Ascending aorta (tissue), 2 donors: ENCODE results near the gene CHRDL1. TPM values are rescaled to one million over a fixed set of nuclear protein-coding genes. Genes with fewer than 3 reads are reported as not detected.

Experiments used
- DNase-seq, 2 donors: peaks; one replicate each; pipeline ENCODE4 v3.0.0-alpha.2; 2019; ENCODE audit warnings: low spot score in 2 of 2
- H3K27ac ChIP-seq, 2 donors: fragments of 200-600 bp; sonication (generic); one replicate each; pipeline ENCODE4 v1.5.1; 2016 to 2017; ENCODE audit warnings: mild to moderate bottlenecking in 1 of 2
- H3K27me3 ChIP-seq: fragments of 200-600 bp; sonication (generic); one replicate; pipeline ENCODE4 v1.5.1; 2017
- H3K36me3 ChIP-seq, 2 donors: fragments of 200-600 bp; sonication (generic); one replicate each; pipeline ENCODE4 v1.5.1; 2016
- H3K4me1 ChIP-seq, 2 donors: fragments of 200-600 bp; sonication (generic); one replicate each; pipeline ENCODE4 v1.5.1; 2016 to 2017; ENCODE audit warnings: mild to moderate bottlenecking in 1 of 2
- H3K4me3 ChIP-seq, 2 donors: fragments of 200-600 bp; sonication (generic); one replicate each; pipeline ENCODE4 v1.5.1; 2016 to 2017; ENCODE audit warnings: mild to moderate bottlenecking in 1 of 2
- H3K9me3 ChIP-seq, 2 donors: fragments of 200-600 bp; sonication (generic); one replicate each; pipeline ENCODE4 v1.5.1; 2016
- intact Hi-C: fragments of 100-400 bp; cut with DNase I; formaldehyde crosslinking; loops from one replicate; pipeline ENCODE4 v1.15.1; 2023
- total RNA-seq: library from RNA; depleted of rRNA; stranded (reverse); fragments of >200 nt; gene quantifications from one replicate; pipeline ENCODE4 v1.1.0, GENCODE V29; 2016
- TF ChIP-seq, protein P1 (sequence below), 3 experiments: fragments of 200-600 bp in 2 of 3; fragments of 450-650 bp in 1 of 3; sonication (generic) in 2 of 3; IDR thresholded peaks; one replicate each; pipeline ENCODE4 v1.5.1; 2016 to 2019; ENCODE audit warnings: antibody characterized with exemption in 3 of 3, mild to moderate bottlenecking in 1 of 3, moderate library complexity in 1 of 3

CHRDL1 gene
- total RNA-seq, 1 donor from 2014 or later, result 43.5 TPM

DNA sequence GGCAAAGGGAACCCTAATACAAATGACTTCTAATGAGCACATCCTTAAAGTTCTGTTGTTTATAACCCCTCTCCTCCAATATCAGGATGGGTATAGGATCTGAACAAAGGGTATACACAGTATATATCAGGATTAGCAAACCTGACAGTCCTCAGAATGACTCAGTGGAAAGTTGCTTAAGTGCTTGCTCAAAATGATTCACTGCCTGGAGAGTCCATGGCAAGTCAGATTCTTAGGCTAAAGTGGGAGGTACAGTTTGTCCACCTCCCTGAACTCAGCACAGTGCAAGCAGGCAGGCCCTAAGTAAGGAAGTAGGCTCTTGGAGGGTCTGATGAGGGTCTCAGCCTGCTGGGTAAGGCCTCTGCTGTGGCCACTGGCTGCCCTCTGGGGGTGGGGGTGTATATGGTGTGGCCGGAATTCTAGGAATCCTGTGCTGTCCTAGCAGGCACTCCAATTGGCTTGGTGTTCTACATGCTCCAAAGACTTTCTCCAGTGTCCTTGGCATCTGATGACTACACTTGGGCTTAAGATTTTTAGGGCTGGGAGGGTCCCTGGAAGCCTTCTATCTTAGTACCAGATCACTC lies 54.3 kb downstream of the CHRDL1 start:
- intact Hi-C loops, result no loop called here
- no peak overlapping the region for H3K4me3 ChIP-seq
- no peaks in the 10 kb centered on the region for H3K4me1 ChIP-seq
- H3K27ac ChIP-seq, result no peak overlapping the region
- no peaks in the 10 kb centered on the region for H3K36me3 ChIP-seq
- no peaks in the 10 kb centered on the region for H3K27me3 ChIP-seq
- H3K9me3 ChIP-seq, result no peaks in the 10 kb centered on the region
- DNase-seq, result no peak
- TF ChIP-seq, protein P1, sequence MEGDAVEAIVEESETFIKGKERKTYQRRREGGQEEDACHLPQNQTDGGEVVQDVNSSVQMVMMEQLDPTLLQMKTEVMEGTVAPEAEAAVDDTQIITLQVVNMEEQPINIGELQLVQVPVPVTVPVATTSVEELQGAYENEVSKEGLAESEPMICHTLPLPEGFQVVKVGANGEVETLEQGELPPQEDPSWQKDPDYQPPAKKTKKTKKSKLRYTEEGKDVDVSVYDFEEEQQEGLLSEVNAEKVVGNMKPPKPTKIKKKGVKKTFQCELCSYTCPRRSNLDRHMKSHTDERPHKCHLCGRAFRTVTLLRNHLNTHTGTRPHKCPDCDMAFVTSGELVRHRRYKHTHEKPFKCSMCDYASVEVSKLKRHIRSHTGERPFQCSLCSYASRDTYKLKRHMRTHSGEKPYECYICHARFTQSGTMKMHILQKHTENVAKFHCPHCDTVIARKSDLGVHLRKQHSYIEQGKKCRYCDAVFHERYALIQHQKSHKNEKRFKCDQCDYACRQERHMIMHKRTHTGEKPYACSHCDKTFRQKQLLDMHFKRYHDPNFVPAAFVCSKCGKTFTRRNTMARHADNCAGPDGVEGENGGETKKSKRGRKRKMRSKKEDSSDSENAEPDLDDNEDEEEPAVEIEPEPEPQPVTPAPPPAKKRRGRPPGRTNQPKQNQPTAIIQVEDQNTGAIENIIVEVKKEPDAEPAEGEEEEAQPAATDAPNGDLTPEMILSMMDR (IDR thresholded peaks at IDR 0.05), result no peak

- Histone ChIP-seq H3K9me3 (no peaks in the 10 kb centered on the region), H3K27ac (no peak overlapping the region)
- no peak for DNase-seq
These were observed 60.6 kb downstream of the CHRDL1 start for GRCh38 chrX:110734894-110735541.

GRCh38 chrX:110734271-110734670 lies 61.3 kb downstream of the CHRDL1 start:
- Histone ChIP-seq H3K36me3 (no peaks in the 10 kb centered on the region), H3K4me1 (no peaks in the 10 kb centered on the region), H3K9me3 (no peaks in the 10 kb centered on the region), H3K27me3 (no peaks in the 10 kb centered on the region), H3K27ac (no peak overlapping the region), H3K4me3 (no peak overlapping the region)
- DNase-seq, result no peak
- TF ChIP-seq, protein P1 (IDR thresholded peaks at IDR 0.05), result no peak
- intact Hi-C loops, result no loop called here

More at GRCh38 chrX:110734894-110735541, 60.6 kb downstream of the CHRDL1 start:
- no peaks in the 10 kb centered on the region for H3K4me1 ChIP-seq
- no peak overlapping the region for H3K4me3 ChIP-seq
- no peaks in the 10 kb centered on the region for H3K36me3 ChIP-seq
- intact Hi-C loops, result no loop called here
- no peaks in the 10 kb centered on the region for H3K27me3 ChIP-seq
- TF ChIP-seq, protein P1 (IDR thresholded peaks at IDR 0.05), result no peak

- H3K9me3 ChIP-seq, result no peaks in the 10 kb centered on the region
- no peak overlapping the region for H3K27ac ChIP-seq
- intact Hi-C loops, result no loop called here
- H3K27me3 ChIP-seq, result no peaks in the 10 kb centered on the region
- H3K36me3 ChIP-seq, result no peaks in the 10 kb centered on the region
- H3K4me3 ChIP-seq, result no peak overlapping the region
- no peaks in the 10 kb centered on the region for H3K4me1 ChIP-seq
- TF ChIP-seq, protein P1 (IDR thresholded peaks at IDR 0.05), result no peak
- no peak for DNase-seq
These were observed 62.5 kb downstream of the CHRDL1 start for GRCh38 chrX:110733166-110733565.

DNA sequence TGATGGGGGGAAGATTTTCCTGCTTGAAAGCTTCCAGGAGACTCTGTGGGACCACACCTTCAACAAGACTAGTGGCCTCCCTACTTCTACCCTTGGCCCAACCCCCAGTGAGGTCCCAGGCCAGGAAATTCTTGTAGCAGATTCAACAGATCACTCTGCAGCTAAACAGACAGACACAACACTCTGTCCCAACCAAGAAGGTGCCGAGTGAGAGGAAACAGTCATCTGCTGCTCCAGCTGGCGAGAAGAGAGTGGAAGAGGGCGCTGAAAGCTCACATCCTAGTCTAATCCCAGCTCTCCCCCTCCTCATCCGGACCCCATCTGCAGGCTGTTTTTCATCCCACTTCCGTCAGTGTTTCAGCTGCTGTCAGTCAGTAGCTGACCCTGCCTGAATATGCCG lies 63.4 kb downstream of the CHRDL1 start:
- DNase-seq, result no peak
- Histone ChIP-seq H3K36me3 (no peaks in the 10 kb centered on the region), H3K4me1 (no peaks in the 10 kb centered on the region), H3K4me3 (no peak overlapping the region), H3K27me3 (no peaks in the 10 kb centered on the region), H3K9me3 (no peaks in the 10 kb centered on the region), H3K27ac (no peak overlapping the region)
- intact Hi-C loops, result no loop called here
- TF ChIP-seq, protein P1 (IDR thresholded peaks at IDR 0.05), result no peak
